PC-3 (cell line): ENCODE results near the gene CYB561D2. TPM values are rescaled to one million over a fixed set of nuclear protein-coding genes. Genes with fewer than 3 reads are reported as not detected.

Source experiments
- ATAC-seq: fragments of 200-7000 bp; cut with Tn5 transposase; 2 replicates; pipeline ENCODE4 v1.9.1; 2020; ENCODE audit warnings: mild to moderate bottlenecking, moderate library complexity
- BruUV-seq: library from RNA; stranded (reverse); fragments of 400-500 nt; replicated peaks from 2 replicates; lab custom pipeline; 2021; lab: Mats Ljungman, UMichigan
- CTCF ChIA-PET: fragments of 300-600 bp; sonication (Branson Sonifier 250); formaldehyde crosslinking; loops from one replicate; lab custom pipeline; 2022; ENCODE audit warnings: antibody characterized with exemption; lab: Charles Lee
- POLR2A ChIA-PET: fragments of 300-600 bp; sonication (Branson Sonifier 250); formaldehyde crosslinking; loops from one replicate; lab custom pipeline; 2022; ENCODE audit warnings: antibody characterized with exemption; ENCODE audit not compliant: unreplicated experiment; lab: Charles Lee
- DNase-seq: peaks from one replicate; pipeline ENCODE4 v3.0.0-alpha.2; 2015
- H2AFZ ChIP-seq: fragments of 300-600 bp; sonication (generic); 2 replicates; pipeline ENCODE4 v1.6.0; 2016; ENCODE audit warnings: antibody characterized with exemption, low read length
- H3F3A ChIP-seq: fragments of 300-600 bp; sonication (generic); one replicate; pipeline ENCODE4 v1.6.0; 2017; ENCODE audit warnings: antibody characterized with exemption, low read length, control low read depth, mild to moderate bottlenecking; ENCODE audit not compliant: unreplicated experiment
- H3K27ac ChIP-seq: fragments of 300-600 bp; sonication (generic); 2 replicates; pipeline ENCODE4 v1.5.1; 2016; ENCODE audit warnings: mild to moderate bottlenecking, low read length
- H3K27me3 ChIP-seq: fragments of 300-600 bp; sonication (generic); 2 replicates; pipeline ENCODE4 v1.6.1; 2016; ENCODE audit warnings: low read length, mixed read lengths
- H3K36me3 ChIP-seq: fragments of 300-600 bp; sonication (generic); 2 replicates; pipeline ENCODE4 v1.6.1; 2016; ENCODE audit warnings: low read depth, mixed run types, low read length, mixed read lengths
- H3K4me1 ChIP-seq: fragments of 300-600 bp; sonication (generic); 2 replicates; pipeline ENCODE4 v1.5.1; 2016; ENCODE audit warnings: low read length; ENCODE audit not compliant: insufficient read depth
- H3K4me2 ChIP-seq: fragments of 300-600 bp; sonication (generic); 2 replicates; pipeline ENCODE4 v1.6.0; 2016; ENCODE audit warnings: low read length
- H3K4me3 ChIP-seq: fragments of 300-600 bp; sonication (generic); 2 replicates; pipeline ENCODE4 v1.5.1; 2016; ENCODE audit warnings: mild to moderate bottlenecking, low read length, mixed read lengths
- H3K79me2 ChIP-seq: fragments of 300-600 bp; sonication (generic); 2 replicates; pipeline ENCODE4 v1.6.1; 2017; ENCODE audit warnings: low read length, mixed read lengths
- H3K9ac ChIP-seq: fragments of 300-600 bp; sonication (generic); 2 replicates; pipeline ENCODE4 v1.6.0; 2016; ENCODE audit warnings: mild to moderate bottlenecking, low read length
- H3K9me2 ChIP-seq: fragments of 300-600 bp; sonication (generic); replicated peaks from 2 replicates; pipeline ENCODE4 v1.6.1; 2016; ENCODE audit warnings: mixed run types, low read length, mixed read lengths
- H3K9me3 ChIP-seq: fragments of 300-600 bp; sonication (generic); 2 replicates; pipeline ENCODE4 v1.6.1; 2016; ENCODE audit warnings: low read length, mixed read lengths
- H4K20me1 ChIP-seq: fragments of 300-600 bp; sonication (generic); 2 replicates; pipeline ENCODE4 v1.6.1; 2016; ENCODE audit warnings: low read length, mixed read lengths
- CTCF ChIP-seq: fragments of 300-600 bp; sonication (generic); conservative IDR thresholded peaks from 2 replicates; pipeline ENCODE4 v1.5.1; 2017; ENCODE audit warnings: antibody characterized with exemption, low read depth, mild to moderate bottlenecking, low read length
- EZH2 ChIP-seq: fragments of 300-600 bp; sonication (generic); IDR thresholded peaks from one replicate; pipeline ENCODE4 v1.6.1; 2017; ENCODE audit warnings: antibody characterized with exemption, mild to moderate bottlenecking, low read length; ENCODE audit not compliant: unreplicated experiment
- EZH2phosphoT487 ChIP-seq: fragments of 300-600 bp; sonication (generic); IDR thresholded peaks from 2 replicates; pipeline ENCODE4 v1.6.1; 2018; ENCODE audit warnings: mild to moderate bottlenecking, antibody characterized with exemption, low read length, borderline replicate concordance
- intact Hi-C: fragments of 100-400 bp; cut with micrococcal nuclease; formaldehyde crosslinking; loops from 2 replicates; pipeline ENCODE4 v1.9.0; 2023
- total RNA-seq: library from RNA; depleted of rRNA; stranded (reverse); fragments of >200 nt; gene quantifications from 2 replicates; pipeline ENCODE4 v1.2.3, GENCODE V29; 2014

The CYB561D2 gene
- total RNA-seq, 1 experiment from 2014 or later, result 44.3 TPM

- H3K9me3 ChIP-seq, result no peaks in the 10 kb centered on the region
- no peak overlapping the region for H3K9ac ChIP-seq
- H4K20me1 ChIP-seq, result no peaks in the 10 kb centered on the region
- H3K4me3 ChIP-seq, result no peak overlapping the region
- CTCF ChIA-PET, result interaction anchor here (0.6 to 1.0 kb wide), 3 partner anchors 12 to 1673 kb away, joined by 3 to 4 read pairs (median 3); partner anchors contain the start of gene IFRD2
- H3K27ac ChIP-seq, result no peak overlapping the region
- peaks cover 5% of the 10 kb centered on the region; the same call in 1 of the 2 replicates for H3K36me3 ChIP-seq
- intact Hi-C loops, result no loop called here
- no peaks in the 10 kb centered on the region for H3K27me3 ChIP-seq
- TF ChIP-seq EZH2, result no peak
- TF ChIP-seq EZH2phosphoT487, result no peak
- TF ChIP-seq CTCF, result no peak
- ATAC-seq, result no peak
- BruUV-seq, result no TSS peak
- peaks cover 15% of the 10 kb centered on the region; the same call in 1 of the 2 replicates for H3K4me1 ChIP-seq
- POLR2A ChIA-PET, result interaction anchor here (0.6 kb wide), 1 partner anchor 90 kb away, joined by 5 read pairs; no protein-coding TSS in a partner anchor
- peaks cover 28% of the 10 kb centered on the region for H3K79me2 ChIP-seq
- no peak overlapping the region for H3K4me2 ChIP-seq
- H2AFZ ChIP-seq, result no peak overlapping the region
- no peaks in the 10 kb centered on the region for H3K9me2 ChIP-seq
- DNase-seq, result no peak
- no peaks in the 10 kb centered on the region for H3F3A ChIP-seq
Measured at GRCh38 chr3:50325113-50325480, 25.6 kb upstream of the CYB561D2 start.

- ChIA-PET POLR2A (interaction anchor here (0.6 kb wide), 1 partner anchor 90 kb away, joined by 5 read pairs; no protein-coding TSS in a partner anchor), CTCF (interaction anchor here (0.6 kb wide), 1 partner anchor 12 kb away, joined by 3 read pairs; no protein-coding TSS in a partner anchor)
- DNase-seq, result no peak
- Histone ChIP-seq H3F3A (no peaks in the 10 kb centered on the region), H3K27me3 (no peaks in the 10 kb centered on the region), H3K4me3 (no peak overlapping the region), H3K36me3 (peaks cover 10% of the 10 kb centered on the region; the same call in 1 of the 2 replicates), H4K20me1 (no peaks in the 10 kb centered on the region), H3K9ac (no peak overlapping the region), H3K4me2 (no peak overlapping the region), H3K9me3 (no peaks in the 10 kb centered on the region), H3K9me2 (no peaks in the 10 kb centered on the region), H3K4me1 (peaks cover 10% of the 10 kb centered on the region; the same call in 1 of the 2 replicates), H2AFZ (no peak overlapping the region), H3K79me2 (peaks cover 22% of the 10 kb centered on the region), H3K27ac (no peak overlapping the region)
- intact Hi-C loops, result no loop called here
- TF ChIP-seq EZH2 (no peak), CTCF (no peak), EZH2phosphoT487 (no peak)
- no TSS peak for BruUV-seq
- ATAC-seq, result no peak
Measured at GRCh38 chr3:50325497-50326181, 25.0 kb upstream of the CYB561D2 start.

- no peaks in the 10 kb centered on the region for H4K20me1 ChIP-seq
- no peak overlapping the region for H3K4me2 ChIP-seq
- peaks cover 10% of the 10 kb centered on the region; the same call in 1 of the 2 replicates for H3K4me1 ChIP-seq
- TF ChIP-seq CTCF, result no peak
- TF ChIP-seq EZH2, result no peak
- no peak for TF ChIP-seq EZH2phosphoT487
- H3K27ac ChIP-seq, result no peak overlapping the region
- ChIA-PET POLR2A (no interaction called here), CTCF (no interaction called here)
- DNase-seq (no peak), ATAC-seq (no peak)
- H3F3A ChIP-seq, result no peaks in the 10 kb centered on the region
- peaks cover 19% of the 10 kb centered on the region for H3K79me2 ChIP-seq
- H3K4me3 ChIP-seq, result no peak overlapping the region
- no peaks in the 10 kb centered on the region for H3K9me3 ChIP-seq
- no peak overlapping the region for H2AFZ ChIP-seq
- no peaks in the 10 kb centered on the region for H3K9me2 ChIP-seq
- peaks cover 15% of the 10 kb centered on the region; the same call in 1 of the 2 replicates for H3K36me3 ChIP-seq
- intact Hi-C loops, result no loop called here
- no peak overlapping the region for H3K9ac ChIP-seq
- no TSS peak for BruUV-seq
- H3K27me3 ChIP-seq, result no peaks in the 10 kb centered on the region
Measured at GRCh38 chr3:50326182-50326541, 24.5 kb upstream of the CYB561D2 start.
